ENCODE measurements around the gene RNGTT.
"Not testable (repeated sequence)": the region's sequence is repeated elsewhere in the genome, so short reads cannot be mapped to it uniquely, and the experiment has no call there.

RNGTT gene

DNA sequence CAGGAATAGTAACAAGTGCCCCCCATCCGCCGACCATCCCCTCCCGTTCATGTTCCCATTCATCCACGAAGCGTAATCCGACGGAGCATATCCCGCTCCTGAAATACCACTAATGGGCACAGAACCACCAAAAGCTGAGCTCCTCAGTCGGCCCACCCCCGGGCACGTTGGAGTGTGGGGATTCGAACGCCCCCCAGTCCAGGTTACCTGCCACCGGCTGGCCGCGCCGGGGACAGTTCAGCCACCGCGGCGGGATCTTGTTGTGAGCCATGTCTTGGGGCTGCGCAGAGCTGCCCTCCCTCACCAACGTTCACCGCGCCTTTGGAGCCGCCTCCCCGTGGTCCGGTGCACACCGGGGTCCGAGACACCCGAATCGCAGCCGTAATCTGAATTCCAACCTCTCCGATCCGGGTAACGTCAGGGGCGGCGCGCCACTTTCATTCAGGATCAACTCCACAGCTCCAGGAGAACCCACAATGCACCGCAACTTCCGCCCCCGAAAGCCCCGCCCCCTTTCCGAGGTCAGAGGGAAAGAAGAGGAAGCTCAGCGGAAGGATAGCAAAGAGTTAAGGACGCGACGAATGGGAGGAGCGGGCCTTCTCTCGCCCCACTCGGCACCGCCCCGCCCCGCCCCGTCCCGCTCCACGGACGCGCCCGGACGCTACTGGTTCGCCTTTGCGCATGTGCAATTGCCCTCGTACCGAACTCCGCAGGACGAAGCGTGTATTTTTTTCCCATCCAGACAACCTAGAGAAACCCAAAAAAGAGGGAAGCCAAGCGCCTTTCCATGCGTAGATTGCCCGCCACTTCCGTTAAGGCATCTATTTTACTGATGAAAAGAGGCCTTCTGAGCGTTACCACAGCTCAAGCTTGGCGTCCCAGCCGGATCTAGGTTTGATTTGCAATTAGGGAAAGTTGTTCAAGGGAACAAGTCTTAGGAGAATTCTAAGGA lies at the start of gene RNGTT:
Gene RNGTT, minus strand, starts transcription at position 480 of the 952 bp plus-strand sequence. Its CDS starts 209 bp downstream, at position 271.
- DNase-seq (ENCODE audit: low read depth in 3 of 3, low spot score in 1 of 3), result peak; percentile 93 to 98 (median 94)

DNA sequence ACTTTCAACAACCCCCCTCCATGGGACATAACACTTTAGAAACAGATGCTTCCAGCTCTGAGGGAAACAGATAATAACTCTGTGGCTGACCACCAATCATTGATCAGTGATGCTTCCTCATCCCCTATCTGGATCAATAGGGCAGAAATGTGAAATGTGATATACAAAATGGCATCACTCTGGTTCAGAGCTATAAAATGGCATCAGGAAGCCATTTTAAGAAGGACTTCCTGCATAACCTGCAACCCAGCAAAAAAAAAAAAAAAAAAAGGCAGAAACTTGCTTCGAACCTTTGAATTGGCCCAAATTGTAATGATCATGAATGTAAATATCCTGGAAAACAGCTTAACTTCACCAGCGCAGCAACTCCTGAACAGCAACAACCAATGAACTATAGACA lies 48.0 kb upstream of the RNGTT start:
- DNase-seq (ENCODE audit: low read depth in 3 of 3, low spot score in 1 of 3), result no peak

DNA sequence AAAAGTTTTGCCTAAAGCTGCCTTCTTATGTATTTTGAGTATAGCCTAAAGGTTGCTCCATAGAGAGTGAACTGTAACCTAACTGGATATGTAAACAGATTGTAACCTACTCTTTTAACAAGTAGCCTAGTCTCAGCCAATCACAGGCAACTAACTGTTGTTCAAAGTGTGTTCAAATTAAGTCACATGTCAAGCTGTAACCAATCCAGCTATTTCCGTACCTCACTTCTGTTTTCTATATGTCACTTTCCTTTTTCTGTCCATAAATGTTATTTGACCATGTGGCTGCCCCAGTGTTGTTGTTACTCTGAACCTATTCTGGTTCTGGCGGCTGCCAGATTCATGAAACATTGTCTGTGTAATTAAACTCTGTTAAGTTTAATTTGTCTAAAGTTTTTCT lies 47.4 kb upstream of the RNGTT start:
- DNase-seq (ENCODE audit: low read depth in 3 of 3, low spot score in 1 of 3), result no peak

DNA sequence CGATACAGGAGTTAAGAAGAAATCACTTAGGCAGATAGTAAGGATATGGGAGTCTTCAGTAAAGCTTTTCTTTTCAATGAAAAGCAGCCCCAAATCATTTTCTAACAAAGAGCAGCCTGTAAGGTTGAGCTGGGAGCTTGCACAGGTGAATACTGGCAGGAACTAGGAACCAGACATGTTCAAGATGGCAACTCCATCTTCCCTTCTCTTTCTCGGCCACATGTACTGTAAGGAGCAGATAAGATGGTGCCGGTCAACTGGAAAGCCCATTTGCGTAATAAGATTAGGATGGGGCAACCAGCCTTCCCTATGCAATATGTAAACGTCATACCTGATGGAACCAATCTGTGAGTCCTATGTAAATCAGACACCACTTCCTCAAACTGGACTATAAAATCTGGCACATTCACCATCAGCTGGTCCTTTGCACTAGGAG lies 46.2 kb upstream of the RNGTT start:
- no peak for DNase-seq (ENCODE audit: low read depth in 3 of 3, low spot score in 1 of 3)

DNA sequence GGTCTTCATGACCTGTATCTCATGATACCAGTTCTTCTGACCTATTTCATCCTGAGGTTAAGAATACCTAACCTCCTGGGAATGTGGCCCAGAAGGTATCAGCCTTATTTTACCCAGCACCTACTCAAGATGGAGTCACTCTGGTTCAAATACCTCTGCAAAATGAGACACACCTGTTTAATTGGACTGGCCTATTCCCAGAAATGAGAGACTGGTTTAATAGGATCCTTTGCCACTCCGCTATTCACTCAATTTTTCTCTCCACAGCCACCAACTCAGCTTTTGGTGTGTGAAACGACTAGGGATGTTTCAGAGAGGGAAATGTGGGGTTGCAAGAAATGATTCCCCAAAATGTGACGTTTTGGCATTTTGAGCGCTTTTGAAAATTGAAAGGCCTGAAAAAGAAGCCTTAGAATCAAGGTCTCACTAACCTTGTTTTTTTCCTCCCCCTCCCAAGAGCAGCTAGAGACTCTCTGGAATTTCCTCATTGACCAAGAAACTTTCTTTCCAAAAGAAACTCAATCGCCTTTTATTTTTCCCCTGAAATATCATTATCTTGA lies 45.5 kb upstream of the RNGTT start:
- no peak for DNase-seq (ENCODE audit: low read depth in 3 of 3, low spot score in 1 of 3)

DNA sequence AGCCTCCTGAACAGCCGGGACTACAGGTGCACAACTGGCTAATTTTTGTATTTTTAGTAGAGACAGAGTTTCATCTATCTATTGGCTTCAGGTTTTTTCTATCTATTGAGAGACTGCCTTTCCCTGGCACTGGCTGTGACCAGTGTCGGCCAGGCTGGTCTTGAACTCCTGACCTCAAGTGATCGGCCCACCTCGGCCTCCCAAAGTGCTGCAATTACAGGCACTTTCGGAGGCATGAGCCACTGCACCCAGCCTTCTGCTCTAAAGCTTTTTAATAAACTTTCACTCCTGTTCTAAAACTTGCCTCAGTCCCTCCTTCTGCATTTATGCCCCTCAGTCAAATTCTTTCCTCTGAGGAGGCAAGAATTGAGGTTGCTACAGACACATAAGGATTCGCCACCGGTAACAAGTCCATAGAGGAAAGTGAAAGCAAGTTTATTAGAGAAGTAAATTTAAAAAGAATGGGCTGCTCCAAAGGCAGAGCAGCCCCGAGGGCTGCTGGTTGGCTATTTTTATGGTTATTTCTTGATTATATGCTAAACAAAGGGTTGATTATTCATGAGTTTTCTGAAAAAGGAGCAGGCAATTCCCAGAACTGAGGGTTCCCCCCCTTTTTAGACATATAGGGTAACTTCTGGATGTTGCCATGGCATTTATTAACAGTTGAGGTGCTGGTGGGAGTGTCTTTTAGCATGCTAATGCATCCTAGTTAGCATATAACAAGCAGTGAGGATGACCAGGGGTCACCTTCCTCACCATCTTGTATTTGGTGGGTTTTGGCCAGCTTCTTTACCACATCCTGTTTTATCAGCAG lies 44.8 kb upstream of the RNGTT start:
- DNase-seq (ENCODE audit: low read depth in 3 of 3, low spot score in 1 of 3), result no peak

DNA sequence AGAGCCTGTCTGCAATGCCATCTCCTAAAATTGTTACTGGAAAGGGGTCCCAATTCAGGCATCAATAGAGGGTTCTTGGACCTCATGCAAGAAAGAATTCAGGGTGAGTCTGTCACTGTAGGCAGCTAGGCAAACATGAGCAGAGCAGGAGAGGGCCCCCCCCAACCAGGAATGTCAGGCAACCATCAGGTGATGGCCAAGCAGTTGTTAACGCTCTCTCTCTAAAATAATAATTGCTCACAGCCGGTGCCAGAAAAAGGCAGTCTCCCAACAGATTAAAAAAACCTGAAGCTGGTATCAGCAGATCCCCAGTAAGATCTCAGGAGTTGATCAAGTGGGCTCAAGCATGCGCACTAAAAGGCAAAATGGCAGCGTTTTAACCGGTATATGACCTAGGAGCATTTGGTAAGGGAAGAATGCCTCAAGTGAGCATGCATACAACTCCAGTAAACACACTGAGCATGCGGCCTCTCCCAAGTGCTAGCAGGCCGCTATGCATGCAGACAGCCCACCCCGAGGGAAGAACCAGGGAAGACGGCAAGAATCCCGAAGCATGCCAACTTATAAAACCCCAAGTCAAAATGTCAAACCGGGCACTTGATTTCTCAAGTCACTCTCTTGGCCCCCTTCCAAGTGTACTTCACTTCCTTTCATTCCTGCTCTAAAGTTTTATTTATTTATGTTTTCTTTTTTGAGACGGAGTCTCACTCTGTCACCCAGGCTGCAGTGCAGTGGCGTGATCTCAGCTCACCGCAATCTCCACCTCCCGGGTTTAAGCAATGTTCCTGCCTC lies 44.0 kb upstream of the RNGTT start:
- no peak for DNase-seq (ENCODE audit: low read depth in 3 of 3, low spot score in 1 of 3)

DNA sequence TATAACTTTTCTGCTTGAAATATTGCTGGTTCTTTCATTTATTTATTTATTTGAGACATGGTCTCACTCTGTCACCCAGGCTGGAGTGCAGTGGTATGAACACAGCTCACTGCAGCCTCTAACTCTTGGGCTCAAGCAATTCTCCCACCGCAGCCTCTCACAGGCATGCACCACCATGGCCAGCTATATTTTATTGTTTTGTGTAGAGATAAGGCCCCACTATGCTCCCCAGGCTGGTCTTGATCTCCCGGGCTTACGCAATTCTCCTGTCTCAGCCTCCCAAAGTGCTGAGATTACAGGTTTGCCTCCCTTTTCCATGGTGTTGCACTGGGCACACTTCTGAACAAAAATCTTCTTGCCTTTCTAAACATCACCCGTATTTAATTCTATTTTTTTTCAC lies 39.1 kb upstream of the RNGTT start:
- DNase-seq (ENCODE audit: low read depth in 3 of 3, low spot score in 1 of 3), result no peak

DNA sequence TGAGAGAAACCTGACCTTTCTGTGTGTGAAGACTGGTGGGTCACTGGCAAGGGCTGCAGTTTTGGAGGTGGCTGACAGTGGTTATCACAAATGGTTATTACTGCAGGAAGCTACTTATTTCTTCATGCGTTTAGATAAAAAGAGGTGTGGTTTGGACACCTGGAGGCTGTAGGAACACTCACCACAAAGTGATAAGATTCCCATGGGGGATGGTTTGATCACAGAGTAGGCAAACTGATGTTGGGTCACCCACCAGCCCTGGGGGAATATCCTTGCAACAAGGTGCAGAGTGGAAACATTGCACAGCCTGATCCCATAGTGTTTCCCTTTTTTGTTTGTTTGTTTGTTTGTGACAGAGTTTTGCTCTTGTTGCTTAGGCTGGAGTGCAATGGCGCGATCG lies 33.9 kb upstream of the RNGTT start:
- no peak for DNase-seq (ENCODE audit: low read depth in 3 of 3, low spot score in 1 of 3)

DNA sequence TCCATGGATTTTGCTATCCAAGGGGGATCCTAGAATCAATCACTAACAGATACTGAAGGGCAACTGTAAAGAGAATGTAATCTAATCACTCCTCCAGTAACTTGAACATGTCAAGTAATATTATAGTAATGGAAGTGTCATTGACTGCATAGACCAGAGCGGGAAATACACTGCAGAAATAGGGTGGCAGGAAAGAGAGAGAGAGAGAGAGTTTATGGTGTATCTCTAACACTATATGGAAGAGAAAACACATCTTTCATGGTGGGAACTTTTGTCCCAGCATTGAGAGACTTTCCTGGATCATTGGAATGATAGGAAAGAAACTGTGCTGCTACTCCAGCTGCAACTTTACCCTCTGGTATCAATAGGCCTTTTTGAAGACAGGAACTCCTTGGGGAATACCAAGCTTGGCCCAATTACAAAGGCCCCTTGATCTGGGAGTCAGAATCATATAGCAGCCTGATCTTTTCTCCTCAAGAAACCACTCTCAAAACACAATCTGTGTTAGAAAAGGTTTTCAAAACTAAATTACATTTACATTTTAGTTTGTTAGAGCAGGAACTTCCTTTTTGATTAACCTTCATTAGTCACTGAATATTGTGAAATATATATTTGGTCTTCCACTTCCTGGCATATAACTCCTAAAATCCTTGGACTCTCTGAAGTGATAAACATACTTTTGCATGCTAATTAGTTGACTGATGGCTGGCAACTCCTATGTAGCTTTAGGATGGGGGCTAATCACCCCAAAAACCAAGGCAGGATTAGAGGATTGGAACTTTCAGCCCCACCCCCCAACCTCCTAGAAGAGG lies 29.5 kb upstream of the RNGTT start:
- DNase-seq (ENCODE audit: low read depth in 3 of 3, low spot score in 1 of 3), result no peak

DNA sequence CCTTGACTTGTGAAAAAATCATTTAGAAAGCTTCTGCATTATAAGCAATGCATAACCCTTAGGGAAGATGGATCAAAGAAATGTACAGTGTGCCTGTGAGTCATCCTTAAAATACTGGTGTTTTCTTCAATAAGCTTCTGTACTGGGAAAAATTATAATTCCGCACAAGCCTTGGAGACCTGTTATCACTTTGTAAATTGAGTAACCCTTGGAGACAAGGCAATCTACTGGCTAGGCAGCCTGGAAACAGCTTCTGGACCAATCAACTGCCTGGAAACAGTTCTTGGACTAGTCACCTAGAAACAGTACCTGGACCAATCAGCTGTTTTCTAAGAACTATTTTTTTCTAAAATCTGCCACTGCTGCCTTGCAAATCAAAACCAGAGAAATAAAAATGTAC lies 25.8 kb upstream of the RNGTT start:
- no peak for DNase-seq (ENCODE audit: low read depth in 3 of 3, low spot score in 1 of 3)

DNA sequence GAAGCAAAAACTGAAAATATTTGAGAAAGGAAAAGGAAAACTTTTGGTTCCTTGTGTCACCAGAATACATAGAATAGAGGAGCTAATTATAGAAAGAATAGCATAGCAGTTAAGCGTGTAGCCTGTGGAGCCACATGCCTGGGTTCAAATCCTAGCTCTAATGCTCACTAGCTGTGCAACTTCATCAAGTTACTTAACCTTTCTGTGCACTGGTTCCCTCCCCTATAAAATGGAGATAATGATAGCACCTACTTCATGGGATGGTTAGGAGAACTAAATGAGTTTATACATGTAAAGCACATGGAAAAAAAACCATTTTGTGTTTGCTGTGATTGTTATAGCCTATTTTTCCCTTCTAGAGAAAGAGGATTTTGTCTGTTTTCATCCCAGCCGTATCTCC lies 24.5 kb upstream of the RNGTT start:
- no peak for DNase-seq (ENCODE audit: low read depth in 3 of 3, low spot score in 1 of 3)

DNA sequence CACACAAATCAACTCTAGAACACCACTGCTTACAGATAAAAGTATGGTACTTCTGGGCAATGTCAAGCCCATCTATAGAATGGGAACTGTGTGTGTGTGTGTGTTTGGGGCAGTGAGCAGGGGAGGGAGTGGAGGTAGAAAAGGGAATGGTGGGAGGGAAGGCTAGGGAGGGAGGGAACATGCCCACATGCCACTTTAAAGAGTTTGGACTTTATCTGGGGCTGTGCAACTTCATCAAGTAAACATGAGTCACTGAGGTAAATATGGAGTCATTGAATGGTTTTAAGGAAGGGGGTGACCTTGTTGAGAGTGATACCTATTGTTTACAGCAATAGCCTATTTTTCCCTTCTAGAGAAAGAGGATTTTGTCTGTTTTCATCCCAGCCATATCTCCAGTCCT lies 22.5 kb upstream of the RNGTT start:
- DNase-seq (ENCODE audit: low read depth in 3 of 3, low spot score in 1 of 3), result no peak

DNA sequence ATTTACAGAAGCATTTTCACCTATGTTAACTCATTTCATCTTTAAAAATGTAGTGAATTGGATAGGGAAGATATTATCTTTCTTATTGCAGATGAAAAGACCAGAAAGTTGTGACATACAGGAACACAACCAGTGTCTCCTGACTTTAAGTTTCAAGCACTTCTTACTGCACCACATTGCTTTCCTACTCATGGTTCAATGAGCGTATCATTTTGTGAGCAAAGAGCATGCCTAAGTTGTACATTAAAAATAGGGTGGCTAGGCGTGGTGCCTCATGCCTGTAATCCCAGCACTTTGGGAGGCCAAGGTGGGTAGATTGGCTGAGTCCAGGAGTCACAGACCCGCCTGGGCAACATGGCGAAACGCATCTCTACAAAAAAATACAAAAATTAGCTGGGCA lies 21.2 kb upstream of the RNGTT start:
- DNase-seq (ENCODE audit: low read depth in 3 of 3, low spot score in 1 of 3), result no peak

DNA sequence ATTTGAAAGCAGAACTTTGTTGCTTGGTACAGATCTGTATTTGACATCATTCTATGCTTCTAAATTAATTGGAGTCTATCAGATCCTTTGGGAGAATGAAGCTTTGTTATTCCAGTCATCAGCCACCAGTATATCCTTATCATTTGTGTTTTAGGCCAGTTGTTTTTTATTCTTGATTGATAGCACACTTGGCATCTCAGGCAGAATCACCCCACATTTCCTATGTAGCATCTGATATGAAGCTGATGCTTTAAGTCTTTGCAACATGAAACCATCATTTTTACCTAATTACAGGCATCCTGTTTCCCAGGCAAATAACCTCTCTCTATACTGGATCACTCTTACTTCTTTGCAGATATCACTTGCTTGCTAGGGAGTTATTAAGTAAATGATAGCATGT lies 20.7 kb upstream of the RNGTT start:
- DNase-seq (ENCODE audit: low read depth in 3 of 3, low spot score in 1 of 3), result no peak

DNA sequence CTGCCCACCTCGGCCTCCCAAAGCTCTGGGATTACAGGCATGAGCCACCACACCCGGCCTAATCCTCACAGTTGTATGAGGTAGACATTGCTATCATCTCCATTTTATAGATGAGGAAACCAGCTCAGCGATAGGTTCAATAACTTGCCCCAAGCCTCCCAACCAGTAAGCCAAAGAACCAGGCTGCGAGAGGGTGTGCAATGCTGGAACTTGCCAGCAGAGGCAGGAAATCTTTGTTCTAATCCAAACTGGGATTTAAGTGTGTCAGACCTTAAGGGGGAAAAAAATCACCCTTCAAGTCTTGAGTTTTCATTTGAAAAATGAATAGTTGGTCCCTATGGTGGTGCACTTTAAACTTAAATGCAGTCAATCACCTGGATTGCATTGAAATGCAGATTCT lies 20.1 kb upstream of the RNGTT start:
- DNase-seq (ENCODE audit: low read depth in 3 of 3, low spot score in 1 of 3), result no peak

DNA sequence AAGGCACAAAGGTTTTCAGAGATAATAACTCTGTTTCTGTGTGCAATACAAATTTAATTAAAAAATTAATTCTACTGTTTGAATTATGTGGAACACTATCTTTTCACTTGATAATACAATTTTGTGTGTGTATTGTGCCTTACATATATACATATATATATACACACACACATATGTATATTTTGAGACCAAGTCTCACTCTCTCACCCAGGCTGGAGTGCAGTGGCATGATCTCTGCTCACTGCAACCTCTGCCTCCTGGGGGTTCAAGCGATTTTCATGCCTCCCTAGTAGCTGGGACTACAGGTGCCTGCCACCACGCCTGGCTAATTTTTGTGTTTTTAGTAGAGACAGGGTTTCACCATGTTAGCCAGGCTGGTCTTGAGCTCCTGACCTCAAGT lies 19.7 kb upstream of the RNGTT start:
- DNase-seq (ENCODE audit: low read depth in 3 of 3, low spot score in 1 of 3), result not testable (repeated sequence)

DNA sequence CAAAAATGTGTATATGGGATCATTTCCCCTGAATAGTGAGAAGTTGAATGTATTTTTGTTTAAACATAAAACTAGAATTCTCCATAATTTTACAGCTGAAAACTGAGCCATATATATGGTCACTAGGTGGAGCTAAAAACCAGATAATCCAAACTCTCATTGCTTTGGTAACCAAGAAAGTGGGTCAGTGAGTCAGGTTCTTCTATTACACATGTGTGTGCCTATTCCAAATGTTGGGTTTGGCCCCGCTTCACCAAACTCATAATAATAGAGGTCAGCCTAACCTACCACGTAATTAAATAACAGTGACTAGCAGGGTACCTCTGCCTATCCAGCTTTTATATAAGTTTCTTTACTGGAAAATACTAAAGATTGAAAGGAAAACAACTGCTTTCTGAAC lies 19.3 kb upstream of the RNGTT start:
- DNase-seq (ENCODE audit: low read depth in 3 of 3, low spot score in 1 of 3), result no peak

DNA sequence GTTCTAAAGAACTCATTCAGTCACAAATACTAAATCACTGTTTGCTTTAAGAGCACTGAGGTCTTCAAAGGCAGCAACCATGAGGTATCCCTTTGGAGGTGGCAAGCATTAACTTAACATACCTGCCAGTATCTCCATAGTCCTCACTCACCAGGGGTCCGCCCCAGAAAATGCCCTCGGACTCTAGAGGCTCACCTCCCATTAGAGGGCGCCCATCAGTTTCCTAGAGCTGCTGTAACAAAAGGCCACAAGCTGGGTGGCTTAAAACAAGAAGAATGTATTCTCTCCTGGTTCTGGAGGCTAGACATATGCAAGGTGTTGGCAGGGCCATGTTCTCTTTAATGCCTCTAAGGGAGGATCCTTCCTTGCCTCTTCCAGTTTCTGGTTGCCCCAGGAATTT lies 12.0 kb upstream of the RNGTT start:
- no peak for DNase-seq (ENCODE audit: low read depth in 3 of 3, low spot score in 1 of 3)
